H1 (cell line): ENCODE results near the gene GADD45B. TPM values are rescaled to one million over a fixed set of nuclear protein-coding genes. Genes with fewer than 3 reads are reported as not detected.

Experiments used
- CTCF ChIA-PET: fragments of 300-600 bp; sonication (Branson Sonifier 250); formaldehyde crosslinking; loops from one replicate; lab custom pipeline; 2021; ENCODE audit not compliant: partially characterized antibody; lab: Charles Lee
- POLR2A ChIA-PET: fragments of 300-600 bp; sonication (Branson Sonifier 250); formaldehyde crosslinking; loops from one replicate; lab custom pipeline; 2021; ENCODE audit warnings: inconsistent platforms; ENCODE audit not compliant: partially characterized antibody; lab: Charles Lee
- DNase-seq, 2 experiments: peaks; one replicate each; pipeline versions ENCODE4 v3.0.0 to v3.0.0-alpha.2; 2010 to 2022; ENCODE audit warnings: low spot score in 2 of 2, low read depth in 1 of 2, mixed read lengths in 1 of 2
- FAIRE-seq: peaks from 2 replicates; lab custom pipeline; 2011; peaks lifted over from hg19 to GRCh38; lab: Jason Lieb, UNC
- H2AFZ ChIP-seq: 2 replicates; pipeline ENCODE4 v1.8.1; 2012; ENCODE audit warnings: low read length, inconsistent platforms
- H2AK5ac ChIP-seq: 2 replicates; pipeline ENCODE4 v1.6.1; 2013; ENCODE audit warnings: low read depth, low read length
- H2BK120ac ChIP-seq: replicated peaks from 2 replicates; pipeline ENCODE3; 2013; ENCODE audit warnings: low read depth, low read length, inconsistent platforms
- H2BK12ac ChIP-seq: 2 replicates; pipeline ENCODE4 v1.6.1; 2013; ENCODE audit warnings: low read depth, low read length
- H2BK15ac ChIP-seq: 2 replicates; pipeline ENCODE4 v1.6.1; 2013; ENCODE audit warnings: low read length
- H2BK20ac ChIP-seq: 2 replicates; pipeline ENCODE4 v1.6.1; 2013; ENCODE audit warnings: low read length
- H2BK5ac ChIP-seq: 2 replicates; pipeline ENCODE4 v1.6.1; 2013; ENCODE audit warnings: low read depth, low read length
- H3K14ac ChIP-seq: 2 replicates; pipeline ENCODE4 v1.6.1; 2013; ENCODE audit warnings: inconsistent platforms; ENCODE audit not compliant: insufficient read length
- H3K18ac ChIP-seq: 2 replicates; pipeline ENCODE4 v1.6.1; 2013; ENCODE audit warnings: low read length; ENCODE audit errors: extremely low read depth
- H3K23ac ChIP-seq: 2 replicates; pipeline ENCODE4 v1.6.1; 2013; ENCODE audit warnings: inconsistent platforms; ENCODE audit not compliant: insufficient read length
- H3K23me2 ChIP-seq: 2 replicates; pipeline ENCODE4 v1.6.1; 2013; ENCODE audit warnings: low read depth, low read length
- H3K27ac ChIP-seq: 2 replicates; pipeline ENCODE4 v1.6.1; 2011; ENCODE audit warnings: low read depth, low read length, inconsistent platforms
- H3K27me3 ChIP-seq, 4 experiments: replicated peaks in 1 of 4; 1 replicate in 1 of 4; 2 replicates in 3 of 4; pipeline versions ENCODE4 v1.6.1 to v1.8.1; 2011 to 2013; ENCODE audit warnings: low read length in 3 of 4, mild to moderate bottlenecking in 3 of 4, inconsistent platforms in 2 of 4, mixed read lengths in 2 of 4, moderate library complexity in 1 of 4; ENCODE audit not compliant: control insufficient read depth in 3 of 4, insufficient read depth in 3 of 4; ENCODE audit errors: extremely low read depth in 1 of 4
- H3K36me3 ChIP-seq, 4 experiments: 2 replicates each; pipeline versions ENCODE4 v1.6.1 to v1.8.1; 2011 to 2013; ENCODE audit warnings: mild to moderate bottlenecking in 4 of 4, low read length in 3 of 4, moderate library complexity in 2 of 4, control low read depth in 1 of 4, inconsistent platforms in 1 of 4; ENCODE audit not compliant: insufficient read depth in 4 of 4, control insufficient read depth in 2 of 4
- H3K4ac ChIP-seq: replicated peaks from 2 replicates; pipeline ENCODE3; 2013; ENCODE audit warnings: low read length, low read depth, mixed read lengths, inconsistent platforms; ENCODE audit not compliant: insufficient read length
- H3K4me1 ChIP-seq, 4 experiments: replicated peaks in 1 of 4; 1 replicate in 1 of 4; 2 replicates in 3 of 4; pipeline versions ENCODE4 v1.6.1 to v1.8.1; 2011 to 2013; ENCODE audit warnings: low read length in 3 of 4, inconsistent platforms in 2 of 4, mixed read lengths in 1 of 4; ENCODE audit not compliant: insufficient read depth in 4 of 4, control insufficient read depth in 3 of 4
- H3K4me2 ChIP-seq, 2 experiments: 2 replicates each; pipeline versions ENCODE4 v1.6.1 to v1.8.1; 2011 to 2013; ENCODE audit warnings: low read depth in 2 of 2, low read length in 2 of 2, control low read depth in 1 of 2, inconsistent platforms in 1 of 2, mild to moderate bottlenecking in 1 of 2; ENCODE audit not compliant: insufficient read depth in 1 of 2
- H3K4me3 ChIP-seq, 4 experiments: fragments of 200-600, 300-600 bp in 1 of 4; sonication (generic), shearing (Covaris generic), sonication (Bioruptor Twin) in 1 of 4; 2 replicates each; pipeline versions ENCODE4 v1.5.1 to v1.8.1; 2011 to 2016; ENCODE audit warnings: low read length in 4 of 4, low read depth in 3 of 4, control low read depth in 2 of 4, inconsistent platforms in 2 of 4, mild to moderate bottlenecking in 2 of 4, mixed read lengths in 1 of 4, moderate library complexity in 1 of 4; ENCODE audit not compliant: insufficient read depth in 2 of 4; ENCODE audit errors: extremely low read depth in 1 of 4
- H3K56ac ChIP-seq: replicated peaks from 2 replicates; pipeline ENCODE3; 2013; ENCODE audit warnings: low read depth, mild to moderate bottlenecking, mixed read lengths, low read length, inconsistent platforms; ENCODE audit not compliant: insufficient read length
- H3K79me1 ChIP-seq: 2 replicates; pipeline ENCODE4 v1.6.1; 2013; ENCODE audit warnings: low read depth, low read length, control low read depth
- H3K79me2 ChIP-seq, 2 experiments: 2 replicates each; pipeline versions ENCODE4 v1.6.1 to v1.8.1; 2012 to 2013; ENCODE audit warnings: low read length in 2 of 2, mild to moderate bottlenecking in 2 of 2, inconsistent platforms in 1 of 2; ENCODE audit not compliant: insufficient read depth in 2 of 2, control insufficient read depth in 1 of 2
- H3K9ac ChIP-seq, 4 experiments: replicated peaks in 1 of 4; 1 replicate in 1 of 4; 2 replicates in 3 of 4; pipeline versions ENCODE4 v1.6.1 to v1.8.1; 2011 to 2013; ENCODE audit warnings: low read depth in 3 of 4, low read length in 3 of 4, control low read depth in 2 of 4, mild to moderate bottlenecking in 2 of 4, moderate library complexity in 2 of 4, inconsistent platforms in 1 of 4; ENCODE audit errors: extremely low read depth in 1 of 4
- H3K9me3 ChIP-seq, 2 experiments: 2 replicates each; pipeline versions ENCODE4 v1.6.1 to v1.8.1; 2012 to 2013; ENCODE audit warnings: mild to moderate bottlenecking in 2 of 2, moderate library complexity in 2 of 2, control low read depth in 1 of 2, inconsistent platforms in 1 of 2, low read depth in 1 of 2, low read length in 1 of 2, mixed read lengths in 1 of 2; ENCODE audit not compliant: insufficient read depth in 2 of 2
- H4K20me1 ChIP-seq, 2 experiments: replicated peaks in 1 of 2; 2 replicates each; pipeline versions ENCODE3 to v1.8.1; 2011 to 2013; ENCODE audit warnings: inconsistent platforms in 2 of 2, low read length in 2 of 2, mild to moderate bottlenecking in 1 of 2; ENCODE audit not compliant: insufficient read depth in 2 of 2, control insufficient read depth in 1 of 2
- H4K5ac ChIP-seq: 2 replicates; pipeline ENCODE4 v1.6.1; 2013; ENCODE audit warnings: low read length, low read depth, mixed read lengths, inconsistent platforms; ENCODE audit not compliant: insufficient read length
- H4K8ac ChIP-seq: 2 replicates; pipeline ENCODE4 v1.8.0; 2013; ENCODE audit warnings: mild to moderate bottlenecking, moderate library complexity, low read length, inconsistent platforms; ENCODE audit not compliant: insufficient read depth; ENCODE audit errors: extremely low read depth
- H4K91ac ChIP-seq: replicated peaks from 2 replicates; pipeline ENCODE3; 2013; ENCODE audit warnings: low read length, mixed read lengths, inconsistent platforms; ENCODE audit not compliant: insufficient read length
- CTBP2 ChIP-seq: IDR thresholded peaks from 2 replicates; pipeline ENCODE4 v1.7.0; 2011; ENCODE audit warnings: borderline replicate concordance, mild to moderate bottlenecking, moderate library complexity, mixed read lengths, low read length; ENCODE audit not compliant: insufficient read depth, insufficient read length
- E2F6 ChIP-seq: IDR thresholded peaks from 2 replicates; pipeline ENCODE4 v1.6.1; 2012; ENCODE audit warnings: inconsistent platforms
- whole genome bisulfite sequencing, 2 experiments: shearing (Covaris generic) in 1 of 2; methylation state at CpG; one replicate each; pipeline versions ENCODE4 v1.1.6 to v1.1.7; 2013 to 2015; ENCODE audit warnings: low lambda C conversion rate in 2 of 2, mixed read lengths in 2 of 2, inconsistent platforms in 1 of 2, low coverage in 1 of 2, missing lambda C conversion rate in 1 of 2; ENCODE audit not compliant: insufficient replicate concordance in 2 of 2, insufficient coverage in 1 of 2, insufficient read length in 1 of 2; ENCODE audit errors: extremely low coverage in 1 of 2, missing lambda C conversion rate in 1 of 2; 5-methylcytosine and 5-hydroxymethylcytosine counted together
- polyA plus RNA-seq, 7 experiments: library from polyadenylated mRNA; depleted of rRNA in 3 of 7; stranded (reverse) in 5 of 7; unstranded in 2 of 7; fragments of >200 nt in 5 of 7; fragments of 200-250 nt in 2 of 7; gene quantifications; 1 replicate in 5 of 7; 2 replicates in 1 of 7; 4 replicates in 1 of 7; pipeline versions ENCODE4 v1.2.1 to v1.2.3, GENCODE V29; 2011 to 2013; ENCODE audit warnings: missing spikeins in 2 of 7, mixed read lengths in 2 of 7
- total RNA-seq: library from RNA; stranded (reverse); fragmentation: NEBNext Ultra II Directional; extraction: Animal tissue kit (Norgen Biotek cat#: 25700); gene quantifications from 2 replicates; pipeline ENCODE4 v1.2.1, GENCODE V29; 2021

The GADD45B gene
- total and polyA plus RNA-seq, 2 of the 8 experiments (the other 6 are each of a cell fraction or from before 2014, with no cell fraction given), result 7.4 to 11.4 TPM

GRCh38 chr19:2485428-2485827 is 9.5 kb downstream of the GADD45B start:
- no peak for FAIRE-seq
- H3K79me1 ChIP-seq, result no peaks in the 10 kb centered on the region
- H4K91ac ChIP-seq, result no peak overlapping the region
- DNase-seq, result no peak
- H3K14ac ChIP-seq, result no peak overlapping the region
- H3K23me2 ChIP-seq, result peaks cover 12% of the 10 kb centered on the region; the same call in 1 of the 2 replicates
- H3K18ac ChIP-seq, result no peak overlapping the region
- H2AK5ac ChIP-seq, result no peak overlapping the region
- ChIA-PET POLR2A (interaction anchor here (16.3 kb wide), 1 partner anchor 8 kb away, joined by 216 read pairs; the partner anchor contains the start of gene GADD45B), CTCF (interaction anchor here (1.0 to 1.1 kb wide), 2 partner anchors 55 to 127 kb away, joined by 3 read pairs; no protein-coding TSS in a partner anchor)
- WGBS, 2 experiments, result 86% methylated on average over 8 of the region's 8 CpGs; no CpG with 5 or more reads in 1 of the 2 experiments
- no peak overlapping the region for H2AFZ ChIP-seq
- H3K4me2 ChIP-seq, result no peak overlapping the region
- no peaks in the 10 kb centered on the region for H3K79me2 ChIP-seq
- H2BK20ac ChIP-seq, result no peak overlapping the region
- H3K4ac ChIP-seq, result no peak overlapping the region
- H3K4me1 ChIP-seq, result peaks cover 0 to 10% (median 6%) of the 10 kb centered on the region in 4 experiments; a peak in 6 of 7 replicates
- TF ChIP-seq CTBP2 (no peak), E2F6 (no peak)
- no peak overlapping the region for H3K4me3 ChIP-seq
- no peaks in the 10 kb centered on the region for H3K36me3 ChIP-seq
- H3K9me3 ChIP-seq, result peaks cover 0 to 8% of the 10 kb centered on the region in 2 experiments; a peak in 2 of 4 replicates
- H3K9ac ChIP-seq, result no peak overlapping the region
- no peak overlapping the region for H3K56ac ChIP-seq
- H2BK120ac ChIP-seq, result no peak overlapping the region
- no peak overlapping the region for H2BK5ac ChIP-seq
- H3K27me3 ChIP-seq, result peaks cover 15 to 33% (median 27%) of the 10 kb centered on the region in 4 experiments
- no peak overlapping the region for H4K5ac ChIP-seq
- H2BK12ac ChIP-seq, result no peak overlapping the region
- peaks cover 2 to 3% of the 10 kb centered on the region in 2 experiments for H4K20me1 ChIP-seq
- H3K27ac ChIP-seq, result no peak overlapping the region
- H3K23ac ChIP-seq, result no peak overlapping the region
- no peak overlapping the region for H4K8ac ChIP-seq
- no peak overlapping the region for H2BK15ac ChIP-seq
